Transverse colon (tissue), 4 donors: ENCODE data around the gene RALGAPA2. TPM values are rescaled to one million over a fixed set of nuclear protein-coding genes. Genes with fewer than 3 reads are reported as not detected.

Source experiments
- DNase-seq: peaks from one replicate; pipeline ENCODE4 v3.0.0-alpha.2; 2019
- H3K27ac ChIP-seq, 4 donors: fragments of 200-600 bp; sonication (generic); 2 replicates each; pipeline ENCODE4 v1.5.1; 2016 to 2018; ENCODE audit warnings: inconsistent platforms in 4 of 4
- H3K27me3 ChIP-seq: fragments of 200-600 bp; sonication (generic); 2 replicates; pipeline ENCODE4 v1.5.1; 2017; ENCODE audit warnings: inconsistent platforms
- H3K36me3 ChIP-seq, 4 donors: fragments of 200-600 bp; sonication (generic); 2 replicates each; pipeline ENCODE4 v1.5.1; 2017 to 2019; ENCODE audit warnings: inconsistent platforms in 4 of 4
- H3K4me1 ChIP-seq, 4 donors: fragments of 200-600 bp; sonication (generic); 2 replicates each; pipeline ENCODE4 v1.5.1; 2017 to 2020; ENCODE audit warnings: inconsistent platforms in 4 of 4
- H3K4me3 ChIP-seq, 4 donors: fragments of 200-600 bp; sonication (generic); 1 replicate in 1 of 4; 2 replicates in 3 of 4; pipeline versions ENCODE4 v1.5.1 to v1.6.1; 2017 to 2019; ENCODE audit warnings: inconsistent platforms in 4 of 4
- H3K9me3 ChIP-seq, 2 donors: fragments of 200-600 bp; sonication (generic); 2 replicates each; pipeline ENCODE4 v1.5.1; 2017 to 2019; ENCODE audit warnings: inconsistent platforms in 2 of 2
- CTCF ChIP-seq, 5 experiments: fragments of 200-600 bp in 3 of 5; fragments of 450-650 bp in 2 of 5; sonication (generic) in 3 of 5; IDR thresholded peaks; 1 replicate in 2 of 5; 2 replicates in 3 of 5; pipeline ENCODE4 v1.5.1; 2016 to 2017; ENCODE audit warnings: antibody characterized with exemption in 5 of 5, inconsistent platforms in 3 of 5, mild to moderate bottlenecking in 2 of 5, moderate library complexity in 1 of 5
- EP300 ChIP-seq: sonication (generic); formaldehyde crosslinking; IDR thresholded peaks from one replicate; pipeline ENCODE4 v1.6.1; 2017; ENCODE audit warnings: antibody characterized with exemption, low read depth
- POLR2A ChIP-seq: fragments of 450-650 bp; IDR thresholded peaks from one replicate; pipeline ENCODE4 v1.6.1; 2016; ENCODE audit warnings: antibody characterized with exemption, mild to moderate bottlenecking, moderate library complexity
- POLR2AphosphoS5 ChIP-seq, 3 donors: sonication (generic); formaldehyde crosslinking; IDR thresholded peaks; one replicate each; pipeline ENCODE4 v1.6.1; 2016; ENCODE audit warnings: antibody characterized with exemption in 3 of 3
- WGBS, 2 donors: methylation state at CpG; one replicate each; pipeline ENCODE4 v1.1.5; 2018; ENCODE audit warnings: low coverage in 1 of 2; 5-methylcytosine and 5-hydroxymethylcytosine counted together
- in situ Hi-C, 4 donors: fragments of 200-750 bp; cut with MboI; loops; one replicate each; pipeline versions ENCODE4 v1.15.0 to v1.15.1; 2017; ENCODE audit warnings: low sequenced_read_pairs in 3 of 4, low pct_ligation_motif_present in 1 of 4, low pct_unique_long_range_greater_than_20kb in 1 of 4
- intact Hi-C: fragments of 100-400 bp; cut with DNase I; formaldehyde crosslinking; loops from one replicate; pipeline ENCODE4 v1.15.1; 2023; ENCODE audit warnings: low total_unique reads
- total RNA-seq, 4 donors: library from RNA; depleted of rRNA; stranded (reverse); fragments of >200 nt; gene quantifications; one replicate each; pipeline ENCODE4 v1.1.0, GENCODE V29; 2016

Gene RALGAPA2
- total RNA-seq, 4 donors from 2014 or later: 29.5 to 84.0 (median 66.5) TPM

DNA sequence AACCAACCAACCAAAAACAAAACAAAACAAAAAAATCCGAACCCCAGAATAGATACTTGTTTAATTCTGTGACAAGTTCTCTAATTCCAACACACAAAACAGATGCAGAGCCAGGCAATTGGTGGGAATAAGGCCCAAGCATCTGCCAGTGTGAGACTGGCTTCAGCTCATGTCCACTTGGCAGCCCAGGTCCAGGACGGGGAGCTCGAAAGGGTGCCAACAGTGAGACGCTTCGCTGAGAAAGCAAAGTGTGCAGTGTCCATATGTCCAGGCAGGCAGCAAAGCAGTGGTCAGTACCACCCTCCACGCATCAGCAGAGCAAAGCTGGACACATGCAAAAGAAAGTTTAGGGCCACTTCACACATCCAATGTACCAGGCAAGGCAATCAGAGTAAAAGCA, 102.9 kb downstream of the RALGAPA2 start:
- in situ Hi-C loops: no loop called here
- Histone ChIP-seq H3K4me1 (peaks cover 0 to 14% (median 5%) of the 10 kb centered on the region in 4 donors), H3K9me3 (no peaks in the 10 kb centered on the region), H3K36me3 (peaks cover 0 to 3% (median 0%) of the 10 kb centered on the region in 4 donors), H3K27ac (no peak overlapping the region), H3K27me3 (no peaks in the 10 kb centered on the region), H3K4me3 (no peak overlapping the region)
- no peak for DNase-seq
- no peak for TF ChIP-seq EP300
- no peak for TF ChIP-seq CTCF (IDR thresholded peaks at IDR 0.05)
- TF ChIP-seq POLR2AphosphoS5 (IDR thresholded peaks at IDR 0.05): no peak
- TF ChIP-seq POLR2A: no peak
- 95 to 100% methylated on average over 1 to 6 of the region's 6 CpGs for WGBS, 2 donors
- intact Hi-C loops: loop anchor here (10.0 kb wide), 1 partner anchor 85 kb away; no protein-coding TSS in a partner anchor

GRCh38 chr20:20608641-20609040, 103.8 kb downstream of the RALGAPA2 start:
- Histone ChIP-seq H3K36me3 (no peaks in the 10 kb centered on the region), H3K9me3 (no peaks in the 10 kb centered on the region), H3K27ac (no peak overlapping the region), H3K4me1 (peaks cover 0 to 14% (median 5%) of the 10 kb centered on the region in 4 donors), H3K4me3 (no peak overlapping the region), H3K27me3 (no peaks in the 10 kb centered on the region)
- in situ Hi-C loops (no loop called here), intact Hi-C loops (loop anchor here (10.0 kb wide), 1 partner anchor 86 kb away; no protein-coding TSS in a partner anchor)
- no peak for DNase-seq
- 96 to 98% methylated on average over 4 of the region's 4 CpGs for WGBS, 2 donors
- TF ChIP-seq EP300: no peak
- TF ChIP-seq CTCF (IDR thresholded peaks at IDR 0.05): no peak
- no peak for TF ChIP-seq POLR2A
- TF ChIP-seq POLR2AphosphoS5 (IDR thresholded peaks at IDR 0.05): no peak

DNA sequence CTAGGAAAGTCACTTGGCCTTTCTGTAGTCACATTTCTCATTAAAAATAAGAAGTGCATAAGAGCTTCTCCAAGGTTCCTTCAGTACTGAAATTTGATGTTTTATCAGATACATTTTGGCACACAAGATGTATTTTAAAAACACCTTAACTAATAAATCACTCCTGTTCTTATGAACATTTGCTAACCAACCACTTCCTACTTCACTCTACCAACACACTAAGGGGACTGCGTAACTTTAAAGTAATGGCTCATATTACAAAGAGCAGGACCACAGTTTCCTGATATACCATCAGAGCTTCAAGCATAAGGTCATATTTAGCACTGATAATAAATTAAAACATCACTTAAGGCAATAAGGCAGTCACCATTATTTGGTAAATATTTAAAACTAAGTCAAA, 104.4 kb downstream of the RALGAPA2 start:
- TF ChIP-seq POLR2AphosphoS5 (IDR thresholded peaks at IDR 0.05): no peak
- no peak for TF ChIP-seq POLR2A
- H3K27me3 ChIP-seq: no peaks in the 10 kb centered on the region
- no peaks in the 10 kb centered on the region for H3K9me3 ChIP-seq
- 92 to 96% methylated on average over 1 of the region's 1 CpG for WGBS, 2 donors
- H3K4me1 ChIP-seq: peaks cover 0 to 14% (median 5%) of the 10 kb centered on the region in 4 donors
- no peak overlapping the region for H3K4me3 ChIP-seq
- in situ Hi-C loops: no loop called here
- H3K27ac ChIP-seq: no peak overlapping the region
- no peaks in the 10 kb centered on the region for H3K36me3 ChIP-seq
- intact Hi-C loops: loop anchor here (10.0 kb wide), 1 partner anchor 87 kb away; no protein-coding TSS in a partner anchor
- DNase-seq: no peak

GRCh38 chr20:20606881-20607280, 105.6 kb downstream of the RALGAPA2 start:
- no peak for TF ChIP-seq POLR2A
- no peak for TF ChIP-seq CTCF (IDR thresholded peaks at IDR 0.05)
- no peak for TF ChIP-seq POLR2AphosphoS5 (IDR thresholded peaks at IDR 0.05)
- Histone ChIP-seq H3K27me3 (no peaks in the 10 kb centered on the region), H3K4me3 (no peak overlapping the region), H3K9me3 (no peaks in the 10 kb centered on the region), H3K27ac (no peak overlapping the region), H3K4me1 (peaks cover 0 to 8% (median 4%) of the 10 kb centered on the region in 4 donors), H3K36me3 (no peaks in the 10 kb centered on the region)
- WGBS, 2 donors: 96 to 100% methylated on average over 1 of the region's 1 CpG
- in situ Hi-C loops: no loop called here
- no peak for DNase-seq
- intact Hi-C loops: loop anchor here (10.0 kb wide), 1 partner anchor 88 kb away; no protein-coding TSS in a partner anchor

GRCh38 chr20:20606050-20606449, 106.4 kb downstream of the RALGAPA2 start:
- TF ChIP-seq EP300 (no peak), CTCF (IDR thresholded peaks at IDR 0.05) (no peak), POLR2AphosphoS5 (IDR thresholded peaks at IDR 0.05) (no peak), POLR2A (no peak)
- H3K4me1 ChIP-seq: no peaks in the 10 kb centered on the region
- no peaks in the 10 kb centered on the region for H3K9me3 ChIP-seq
- no peaks in the 10 kb centered on the region for H3K27me3 ChIP-seq
- intact Hi-C loops: loop anchor here (10.0 kb wide), 1 partner anchor 89 kb away; no protein-coding TSS in a partner anchor
- DNase-seq: no peak
- peaks cover 0 to 1% (median 0%) of the 10 kb centered on the region in 4 donors for H3K36me3 ChIP-seq
- in situ Hi-C loops: no loop called here
- H3K27ac ChIP-seq: no peak overlapping the region
- no peak overlapping the region for H3K4me3 ChIP-seq
- 75 to 82% methylated on average over 3 of the region's 3 CpGs for WGBS, 2 donors
